Fibroblast of upper back skin (primary cell): ENCODE results near the gene SCN7A.
"Not testable (repeated sequence)": the region's sequence is repeated elsewhere in the genome, so short reads cannot be mapped to it uniquely, and the experiment has no call there.

Experiments
- DNase-seq: peaks from one replicate; pipeline ENCODE4 v3.0.0-alpha.2; 2013

Gene SCN7A

GRCh38 chr2:166494140-166494624 lies at the start of gene SCN7A:
TSS of gene SCN7A (minus strand) at chr2:166494249. CDS start at chr2:166477696, 16,553 bp downstream.
- DNase-seq, result peak; percentile 7

- peak; percentile 69 for DNase-seq
Measured at GRCh38 chr2:166539340-166540162, 45.5 kb upstream of the SCN7A start.

GRCh38 chr2:166536111-166536510 lies 42.1 kb upstream of the SCN7A start:
- DNase-seq, result no peak

GRCh38 chr2:166521155-166521554 lies 27.1 kb upstream of the SCN7A start:
- no peak for DNase-seq

GRCh38 chr2:166520604-166521003 lies 26.6 kb upstream of the SCN7A start:
- DNase-seq, result no peak

- no peak for DNase-seq
Measured at GRCh38 chr2:166519391-166519962, 25.4 kb upstream of the SCN7A start.

- no peak for DNase-seq
Measured at GRCh38 chr2:166518634-166519390, 24.8 kb upstream of the SCN7A start.

GRCh38 chr2:166517533-166518061 lies 23.5 kb upstream of the SCN7A start:
- DNase-seq, result no peak

- DNase-seq, result peak; percentile 20
Measured at GRCh38 chr2:166516712-166517303, 22.8 kb upstream of the SCN7A start.

- no peak for DNase-seq
Measured at GRCh38 chr2:166513952-166514351, 19.9 kb upstream of the SCN7A start.

GRCh38 chr2:166499281-166499680 lies 5.2 kb upstream of the SCN7A start:
- no peak for DNase-seq

- DNase-seq, result no peak
Measured at GRCh38 chr2:166491461-166491860, 2.6 kb downstream of the SCN7A start.

GRCh38 chr2:166487171-166487570 lies 6.9 kb downstream of the SCN7A start:
- DNase-seq, result no peak

- peak; percentile 33 for DNase-seq
Measured at GRCh38 chr2:166485558-166486178, 8.4 kb downstream of the SCN7A start.

GRCh38 chr2:166472332-166472731 lies 21.7 kb downstream of the SCN7A start:
- DNase-seq, result no peak

GRCh38 chr2:166468124-166469024 lies 25.7 kb downstream of the SCN7A start:
- no peak for DNase-seq

- DNase-seq, result no peak
Measured at GRCh38 chr2:166464187-166464586, 29.9 kb downstream of the SCN7A start.

- no peak for DNase-seq
Measured at GRCh38 chr2:166463640-166464039, 30.4 kb downstream of the SCN7A start.

GRCh38 chr2:166458674-166459073 lies 35.4 kb downstream of the SCN7A start:
- DNase-seq, result no peak

GRCh38 chr2:166455823-166456222 lies 38.2 kb downstream of the SCN7A start:
- DNase-seq, result not testable (repeated sequence)

GRCh38 chr2:166454006-166454595 lies 39.9 kb downstream of the SCN7A start:
- no peak for DNase-seq
